ENCODE data around the gene KNDC1.

KNDC1 gene

DNA sequence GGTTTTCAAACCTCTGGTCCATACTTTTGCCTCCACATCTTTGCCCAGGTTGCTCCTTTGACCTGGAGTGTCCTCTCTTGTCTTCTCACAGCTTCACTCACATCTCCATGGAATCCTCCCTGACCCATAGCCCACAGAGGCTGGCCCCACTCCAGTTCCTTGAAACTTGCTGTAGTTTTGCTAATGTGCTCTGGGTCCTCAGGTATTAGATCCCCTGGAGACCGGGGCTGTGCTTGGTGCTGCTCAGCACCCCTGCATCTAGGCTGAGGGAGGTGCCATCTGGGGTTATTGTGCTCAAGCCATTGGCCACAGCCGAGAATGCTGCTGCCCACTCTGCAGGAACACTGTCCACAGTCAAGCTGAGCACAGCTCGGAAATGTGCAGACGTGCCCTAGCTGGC, 16.5 kb downstream of the KNDC1 start:
- CTCF ChIA-PET, result no interaction called here
- DNase-seq (ENCODE audit: low spot score), result no peak
- H3K27ac ChIP-seq, result no peak overlapping the region
- POLR2A ChIA-PET (ENCODE audit: low non-redundant PET), result interaction anchor here (0.5 kb wide), 1 partner anchor 58 kb away, joined by 3 read pairs; no protein-coding TSS in a partner anchor
- TF ChIP-seq, protein P1, sequence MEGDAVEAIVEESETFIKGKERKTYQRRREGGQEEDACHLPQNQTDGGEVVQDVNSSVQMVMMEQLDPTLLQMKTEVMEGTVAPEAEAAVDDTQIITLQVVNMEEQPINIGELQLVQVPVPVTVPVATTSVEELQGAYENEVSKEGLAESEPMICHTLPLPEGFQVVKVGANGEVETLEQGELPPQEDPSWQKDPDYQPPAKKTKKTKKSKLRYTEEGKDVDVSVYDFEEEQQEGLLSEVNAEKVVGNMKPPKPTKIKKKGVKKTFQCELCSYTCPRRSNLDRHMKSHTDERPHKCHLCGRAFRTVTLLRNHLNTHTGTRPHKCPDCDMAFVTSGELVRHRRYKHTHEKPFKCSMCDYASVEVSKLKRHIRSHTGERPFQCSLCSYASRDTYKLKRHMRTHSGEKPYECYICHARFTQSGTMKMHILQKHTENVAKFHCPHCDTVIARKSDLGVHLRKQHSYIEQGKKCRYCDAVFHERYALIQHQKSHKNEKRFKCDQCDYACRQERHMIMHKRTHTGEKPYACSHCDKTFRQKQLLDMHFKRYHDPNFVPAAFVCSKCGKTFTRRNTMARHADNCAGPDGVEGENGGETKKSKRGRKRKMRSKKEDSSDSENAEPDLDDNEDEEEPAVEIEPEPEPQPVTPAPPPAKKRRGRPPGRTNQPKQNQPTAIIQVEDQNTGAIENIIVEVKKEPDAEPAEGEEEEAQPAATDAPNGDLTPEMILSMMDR (conservative IDR thresholded peaks at IDR 0.05; ENCODE audit: low read depth), result no peak

DNA sequence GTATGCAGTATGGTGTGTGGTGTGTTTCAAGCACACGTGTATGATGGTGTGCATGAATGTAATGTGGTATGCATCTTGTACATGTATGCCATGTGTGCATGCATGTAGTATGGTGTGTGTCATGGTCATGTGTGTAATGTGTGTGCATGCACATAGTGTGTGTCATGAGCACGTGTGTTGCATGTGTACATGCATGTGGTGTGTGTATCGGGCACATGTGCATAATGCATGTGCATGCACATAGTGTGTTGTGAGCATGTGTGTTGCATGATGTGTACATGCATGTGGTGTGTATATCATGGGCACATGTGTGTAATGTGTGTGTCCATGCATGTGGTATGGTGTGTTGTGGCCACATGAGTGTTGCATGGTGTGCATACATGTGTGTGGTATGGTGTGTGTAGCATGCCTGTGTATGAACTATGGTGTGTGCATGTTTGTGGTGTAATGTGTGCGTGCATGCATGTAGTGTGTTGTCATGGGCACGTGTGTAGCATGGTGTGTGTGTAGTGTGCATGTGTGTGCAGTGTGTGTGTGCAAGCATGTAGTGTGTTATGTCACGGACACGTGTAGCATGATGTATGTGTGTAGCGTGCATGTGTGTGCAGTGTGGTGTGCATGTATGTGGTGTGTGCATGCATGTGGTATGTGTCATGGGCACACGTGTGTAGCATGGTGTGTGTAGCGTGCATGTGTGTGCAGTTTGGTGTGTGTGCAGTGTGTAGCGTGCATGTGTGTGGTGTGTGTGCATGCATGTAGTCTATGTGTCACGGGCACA, 17.6 kb downstream of the KNDC1 start:
- H3K27ac ChIP-seq, result no peak overlapping the region
- POLR2A ChIA-PET (ENCODE audit: low non-redundant PET), result no interaction called here
- TF ChIP-seq, protein P1 (conservative IDR thresholded peaks at IDR 0.05; ENCODE audit: low read depth), result no peak
- CTCF ChIA-PET, result no interaction called here
- DNase-seq (ENCODE audit: low spot score), result no peak

DNA sequence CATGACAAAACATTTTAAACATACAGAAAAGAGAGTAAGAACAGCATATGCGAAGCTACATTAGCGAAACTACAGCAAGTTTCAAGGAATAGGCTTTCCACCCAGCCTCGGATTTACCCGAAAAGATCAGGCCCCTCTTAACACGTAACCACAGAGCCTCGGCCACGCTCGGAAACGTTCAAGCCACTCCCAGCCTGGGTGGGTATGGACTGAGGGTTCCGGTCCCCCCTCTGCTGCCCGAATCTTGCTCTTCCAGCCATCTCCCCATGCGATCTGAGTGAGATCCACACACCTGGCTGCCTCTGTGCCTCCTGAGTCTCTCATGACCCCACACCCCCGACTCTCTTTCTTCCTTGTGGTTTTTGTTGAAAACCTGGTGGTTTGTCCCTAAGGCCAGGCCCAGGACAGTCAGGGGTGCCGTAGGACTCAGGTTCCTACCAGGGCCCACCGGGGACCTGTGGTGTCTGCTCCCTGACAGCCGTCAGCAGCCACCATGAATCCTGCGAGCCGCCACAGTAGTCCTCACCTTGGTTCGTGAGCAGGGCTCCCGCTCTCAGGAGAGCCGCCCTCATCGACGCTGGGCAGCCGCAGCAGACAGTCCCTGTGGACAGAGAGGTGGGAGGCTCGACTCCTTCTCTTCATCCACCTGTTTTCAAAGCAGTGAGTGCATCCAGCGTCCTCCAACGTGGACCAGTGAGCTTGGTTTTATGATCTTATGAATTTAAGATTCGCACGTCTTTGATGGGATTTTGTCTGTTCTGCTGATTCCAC, 18.5 kb downstream of the KNDC1 start:
- CTCF ChIA-PET, result no interaction called here
- POLR2A ChIA-PET (ENCODE audit: low non-redundant PET), result no interaction called here
- TF ChIP-seq, protein P1 (conservative IDR thresholded peaks at IDR 0.05; ENCODE audit: low read depth), result no peak
- H3K27ac ChIP-seq, result no peak overlapping the region
- DNase-seq (ENCODE audit: low spot score), result no peak

DNA sequence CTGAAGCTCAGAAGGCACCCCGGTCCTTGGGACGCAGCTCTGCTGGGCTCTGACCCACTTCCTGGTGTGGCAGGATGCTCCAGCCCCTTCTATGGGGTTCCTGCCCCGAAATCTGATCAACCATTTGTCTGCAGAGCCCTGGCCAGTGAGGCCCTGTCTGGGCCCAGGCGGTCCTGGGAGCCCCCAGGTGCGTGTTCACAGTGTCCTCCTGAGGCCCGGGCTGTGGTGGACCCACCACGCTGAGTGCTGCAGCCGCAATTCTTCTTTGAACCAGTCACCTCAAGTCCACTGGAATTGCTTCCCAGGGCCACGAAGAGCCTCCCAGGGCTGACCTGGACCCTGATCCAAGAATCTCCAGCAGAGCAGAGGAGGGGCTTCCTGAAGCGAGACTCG, 19.1 kb downstream of the KNDC1 start:
- ChIA-PET POLR2A (ENCODE audit: low non-redundant PET) (no interaction called here), CTCF (no interaction called here)
- TF ChIP-seq, protein P1 (conservative IDR thresholded peaks at IDR 0.05; ENCODE audit: low read depth), result no peak
- no peak for DNase-seq (ENCODE audit: low spot score)
- no peak overlapping the region for H3K27ac ChIP-seq

DNA sequence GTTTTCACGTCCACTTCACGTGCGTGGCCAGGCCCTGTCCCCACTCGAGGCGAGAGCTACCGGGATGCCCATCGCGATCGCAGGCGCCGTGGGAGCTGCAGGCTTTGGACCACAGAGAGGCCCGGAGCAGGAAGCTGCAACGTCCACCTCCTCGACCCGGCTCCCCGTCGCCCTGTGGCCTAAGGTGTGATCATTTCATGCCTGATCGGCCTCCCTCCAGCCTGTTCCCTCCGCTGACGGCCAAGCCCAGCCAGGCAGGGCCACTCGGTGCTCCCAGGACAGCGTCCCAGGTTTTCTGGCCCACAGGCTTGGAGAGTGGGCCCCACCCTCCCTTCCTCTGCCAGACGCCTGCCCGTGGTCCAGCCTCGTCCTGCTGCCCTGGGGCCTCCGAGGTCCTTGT, 19.6 kb downstream of the KNDC1 start:
- POLR2A ChIA-PET (ENCODE audit: low non-redundant PET), result no interaction called here
- CTCF ChIA-PET, result no interaction called here
- TF ChIP-seq, protein P1 (conservative IDR thresholded peaks at IDR 0.05; ENCODE audit: low read depth), result no peak
- no peak overlapping the region for H3K27ac ChIP-seq
- no peak for DNase-seq (ENCODE audit: low spot score)

DNA sequence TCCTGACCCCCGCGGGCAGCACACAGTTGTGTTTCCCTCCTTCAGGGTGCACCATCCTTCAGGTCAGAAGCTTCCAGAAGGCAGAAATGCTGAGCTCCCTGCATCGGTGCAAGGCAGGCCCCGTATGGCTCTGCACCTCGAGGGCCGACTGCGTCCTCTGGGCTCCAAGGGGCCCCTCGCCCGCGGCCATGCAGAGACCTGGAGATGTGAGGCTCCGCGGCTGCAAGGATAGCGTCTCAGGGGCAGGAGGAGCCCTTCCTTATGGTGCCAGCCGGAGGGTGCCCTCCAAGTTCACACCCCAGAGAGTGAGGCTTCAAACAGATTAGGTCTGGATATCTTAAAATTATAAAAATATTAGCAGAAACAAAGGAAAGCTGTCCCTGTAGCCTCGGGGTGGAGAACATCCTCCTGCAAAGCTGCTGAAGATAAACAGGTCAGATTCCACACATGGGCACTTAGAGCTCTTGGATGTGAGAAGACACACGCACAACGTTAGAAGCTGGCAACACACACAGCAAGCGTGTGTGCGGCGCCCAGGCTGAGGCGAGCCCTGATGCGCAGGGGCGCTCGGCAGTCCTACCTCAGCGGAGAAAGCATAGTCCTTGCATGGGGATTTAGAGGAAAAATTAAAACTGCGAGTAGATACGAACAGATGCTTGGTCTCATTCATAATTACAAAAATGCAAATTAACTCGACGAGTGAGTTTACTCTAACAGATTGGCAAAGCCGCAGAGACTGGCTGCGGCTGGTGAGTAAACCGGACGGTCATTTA, 20.4 kb downstream of the KNDC1 start:
- CTCF ChIA-PET, result no interaction called here
- no peak for DNase-seq (ENCODE audit: low spot score)
- no peak overlapping the region for H3K27ac ChIP-seq
- POLR2A ChIA-PET (ENCODE audit: low non-redundant PET), result interaction anchor here (0.6 kb wide), 1 partner anchor 95 kb away, joined by 4 read pairs; no protein-coding TSS in a partner anchor
- TF ChIP-seq, protein P1 (conservative IDR thresholded peaks at IDR 0.05; ENCODE audit: low read depth), result no peak
